Measurements from ENCODE around the gene CATSPER3. TPM values are rescaled to one million over a fixed set of nuclear protein-coding genes. Genes with fewer than 3 reads are reported as not detected.

The CATSPER3 gene
- polyA plus RNA-seq, 3 donors, result 0.15 to 0.60 (median 0.52) TPM

DNA sequence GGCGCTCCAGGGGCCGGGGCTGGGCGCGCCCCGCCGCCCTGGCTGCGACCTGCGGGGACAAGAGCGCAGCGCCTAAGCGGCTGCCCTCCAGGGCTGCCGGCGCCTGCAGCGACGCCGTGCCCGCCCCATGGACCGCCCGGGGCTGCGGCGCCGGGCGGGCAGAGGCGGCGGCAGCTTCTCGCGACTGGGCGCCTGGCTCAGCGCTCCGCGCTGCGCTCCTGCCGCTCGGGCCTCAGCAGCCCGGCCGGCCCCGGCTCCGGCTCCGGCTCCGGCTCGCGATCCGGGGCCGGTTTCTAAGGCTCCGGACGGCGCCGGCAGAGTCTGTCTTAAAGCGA is 66.2 kb downstream of the CATSPER3 start, which contains the start of gene PITX1:
PITX1 (minus strand) TSS at position 328 of the 335 bp plus-strand sequence. CDS start 347 bp downstream, outside the sequence.
- Histone ChIP-seq H3K9ac (ENCODE audit: insufficient read depth, low read length, poor library complexity, severe bottlenecking) (no peak within 1 kb of the TSS), H3K4me1 (ENCODE audit: control insufficient read depth in 1 of 2, insufficient read depth in 2 of 2, low read length in 2 of 2) (peaks cover 12 to 24% of the 10 kb centered on the region in 2 donors), H3K27ac (ENCODE audit: low read depth in 1 of 2, low read length in 2 of 2) (no peak within 1 kb of the TSS), H4K20me1 (ENCODE audit: insufficient read depth, low read length) (no peaks in the 10 kb centered on the region), H3K4me3 (replicated peaks in 1 of 3; ENCODE audit: low read depth in 2 of 3, low read length in 3 of 3) (peak within 1 kb of the TSS in 2 of 3 experiments; percentile 16 to 52), H2AFZ (ENCODE audit: insufficient read depth, low read depth, low read length, poor library complexity, severe bottlenecking) (no peak within 1 kb of the TSS), H3K79me2 (ENCODE audit: insufficient read depth, low read length) (no peaks in the 10 kb centered on the region), H3K27me3 (ENCODE audit: control insufficient read depth in 2 of 2, insufficient read depth in 2 of 2, low read length in 2 of 2) (peaks cover 77 to 89% of the 10 kb centered on the region in 2 donors), H3K4me2 (replicated peaks; ENCODE audit: extremely low read depth, low read length, poor library complexity, severe bottlenecking) (peak within 1 kb of the TSS; percentile 60), H3K9me3 (replicated peaks in 1 of 2; ENCODE audit: control insufficient read depth in 1 of 2, insufficient read depth in 1 of 2, low read length in 2 of 2) (peaks cover 4 to 46% of the 10 kb centered on the region in 2 donors), H3K36me3 (replicated peaks in 1 of 2; ENCODE audit: control insufficient read depth in 1 of 2, insufficient read depth in 2 of 2, low read length in 2 of 2) (no peaks in the 10 kb centered on the region)
- DNase-seq, result no peak
- H3K27me3 Mint-ChIP-seq (ENCODE audit: low read depth in 3 of 3), result peaks cover 89 to 94% (median 91%) of the 10 kb centered on the region in 3 donors
- H3K4me1 Mint-ChIP-seq, result peaks cover 34% of the 10 kb centered on the region
- intact Hi-C loops (cut with micrococcal nuclease), result loop anchor here in 1 of 2 donors (10.0 kb wide), 1 partner anchor 161 kb away; no protein-coding TSS in a partner anchor
- peaks cover 0 to 33% (median 17%) of the 10 kb centered on the region in 7 donors for H3K9me3 Mint-ChIP-seq
- H3K36me3 Mint-ChIP-seq, result peaks cover under 1 to 10% of the 10 kb centered on the region in 2 donors
- peak within 1 kb of the TSS; percentile 71 to 90 for H3K4me3 Mint-ChIP-seq
- under 1% methylated on average over 43 of the region's 49 CpGs for WGBS (ENCODE audit: insufficient coverage)
- no peak for TF ChIP-seq CTCF (IDR thresholded peaks at IDR 0.05)
- H3K27ac Mint-ChIP-seq, result no peak within 1 kb of the TSS

- peaks cover 12 to 28% of the 10 kb centered on the region in 2 donors for H3K4me1 ChIP-seq (ENCODE audit: control insufficient read depth in 1 of 2, insufficient read depth in 2 of 2, low read length in 2 of 2)
- peaks cover 4 to 46% of the 10 kb centered on the region in 2 donors for H3K9me3 ChIP-seq (replicated peaks in 1 of 2; ENCODE audit: control insufficient read depth in 1 of 2, insufficient read depth in 1 of 2, low read length in 2 of 2)
- H2AFZ ChIP-seq (ENCODE audit: insufficient read depth, low read depth, low read length, poor library complexity, severe bottlenecking), result no peak overlapping the region
- Mint-ChIP-seq H3K27me3 (ENCODE audit: low read depth in 3 of 3) (peaks cover 88 to 94% (median 90%) of the 10 kb centered on the region in 3 donors), H3K9me3 (peaks cover 0 to 30% (median 14%) of the 10 kb centered on the region in 7 donors), H3K36me3 (peaks cover 0 to 8% of the 10 kb centered on the region in 2 donors), H3K4me1 (peaks cover 33% of the 10 kb centered on the region), H3K4me3 (peak overlapping the region; percentile 64 to 84), H3K27ac (no peak overlapping the region)
- no peak overlapping the region for H3K27ac ChIP-seq (ENCODE audit: low read depth in 1 of 2, low read length in 2 of 2)
- intact Hi-C loops (cut with micrococcal nuclease), result loop anchor here in 1 of 2 donors (10.0 kb wide), 1 partner anchor 160 kb away; no protein-coding TSS in a partner anchor
- H3K9ac ChIP-seq (ENCODE audit: insufficient read depth, low read length, poor library complexity, severe bottlenecking), result no peak overlapping the region
- H3K27me3 ChIP-seq (ENCODE audit: control insufficient read depth in 2 of 2, insufficient read depth in 2 of 2, low read length in 2 of 2), result peaks cover 77 to 89% of the 10 kb centered on the region in 2 donors
- H3K79me2 ChIP-seq (ENCODE audit: insufficient read depth, low read length), result no peaks in the 10 kb centered on the region
- no peak for TF ChIP-seq CTCF (IDR thresholded peaks at IDR 0.05)
- no peak overlapping the region for H3K4me3 ChIP-seq (replicated peaks in 1 of 3; ENCODE audit: low read depth in 2 of 3, low read length in 3 of 3)
- H3K4me2 ChIP-seq (replicated peaks; ENCODE audit: extremely low read depth, low read length, poor library complexity, severe bottlenecking), result no peak overlapping the region
- H3K36me3 ChIP-seq (replicated peaks in 1 of 2; ENCODE audit: control insufficient read depth in 1 of 2, insufficient read depth in 2 of 2, low read length in 2 of 2), result no peaks in the 10 kb centered on the region
- 2% methylated on average over 45 of the region's 65 CpGs for WGBS (ENCODE audit: insufficient coverage)
- DNase-seq, result no peak
- no peaks in the 10 kb centered on the region for H4K20me1 ChIP-seq (ENCODE audit: insufficient read depth, low read length)
Observed at GRCh38 chr5:135034236-135034962, 66.7 kb downstream of the CATSPER3 start.

Measured in CD14-positive monocyte (primary cell).